ENCODE results near the gene CCDC127. TPM values are rescaled to one million over a fixed set of nuclear protein-coding genes. Genes with fewer than 3 reads are reported as not detected.

Gene CCDC127
- total RNA-seq, 2 donors from 2014 or later = 2.7 to 7.8 TPM

DNA sequence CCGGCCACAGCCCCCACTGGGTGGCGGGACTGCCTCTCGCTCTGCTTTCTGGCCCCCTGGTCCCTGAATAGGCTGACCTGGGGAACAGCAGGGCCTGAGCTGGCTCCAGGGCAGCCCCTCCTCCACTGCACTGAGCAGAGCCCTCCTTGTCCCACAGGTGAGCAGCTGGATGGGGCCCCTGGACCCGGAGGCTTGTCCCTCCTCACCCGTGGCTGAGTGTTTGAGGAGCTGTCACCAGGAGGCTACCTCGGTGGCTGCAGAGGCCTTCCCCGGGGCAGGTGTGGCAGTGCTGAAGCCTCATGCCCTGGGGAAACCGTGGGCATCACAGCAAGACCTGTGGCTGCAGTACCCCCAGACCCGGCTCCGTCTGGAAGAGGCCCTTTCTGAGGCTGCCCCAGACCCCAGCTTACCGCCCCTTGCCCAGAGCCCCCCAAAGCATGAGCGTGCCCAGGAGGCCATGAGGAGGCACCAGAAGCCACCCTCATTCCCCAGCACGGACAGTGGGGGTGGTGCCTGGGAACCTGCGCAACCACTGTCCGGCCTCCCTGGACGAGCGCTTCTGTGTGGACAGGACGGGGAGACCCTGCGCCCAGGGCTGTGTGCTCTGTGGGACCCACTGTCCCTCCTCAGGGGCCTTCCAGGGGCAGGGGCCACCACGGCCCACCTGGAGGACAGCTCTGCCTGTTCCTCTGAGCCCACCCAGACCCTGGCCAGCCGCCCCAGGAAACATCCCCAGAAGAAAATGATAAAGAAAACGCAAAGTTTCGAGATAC lies 55.2 kb downstream of the CCDC127 start:
- Histone ChIP-seq H3K27ac (no peak overlapping the region), H3K27me3 (replicated peaks; ENCODE audit: insufficient read depth) (no peaks in the 10 kb centered on the region), H3K4me1 (ENCODE audit: control insufficient read depth in 1 of 2, low read depth in 2 of 2) (no peaks in the 10 kb centered on the region), H3K36me3 (no peaks in the 10 kb centered on the region), H3K4me3 (no peak overlapping the region), H3K9me3 (no peaks in the 10 kb centered on the region)
- ATAC-seq (ENCODE audit: insufficient number of reproducible peaks, low FRiP score, low read depth) = no peak
- no peak for DNase-seq (ENCODE audit: low spot score)
- TF ChIP-seq, protein P1, sequence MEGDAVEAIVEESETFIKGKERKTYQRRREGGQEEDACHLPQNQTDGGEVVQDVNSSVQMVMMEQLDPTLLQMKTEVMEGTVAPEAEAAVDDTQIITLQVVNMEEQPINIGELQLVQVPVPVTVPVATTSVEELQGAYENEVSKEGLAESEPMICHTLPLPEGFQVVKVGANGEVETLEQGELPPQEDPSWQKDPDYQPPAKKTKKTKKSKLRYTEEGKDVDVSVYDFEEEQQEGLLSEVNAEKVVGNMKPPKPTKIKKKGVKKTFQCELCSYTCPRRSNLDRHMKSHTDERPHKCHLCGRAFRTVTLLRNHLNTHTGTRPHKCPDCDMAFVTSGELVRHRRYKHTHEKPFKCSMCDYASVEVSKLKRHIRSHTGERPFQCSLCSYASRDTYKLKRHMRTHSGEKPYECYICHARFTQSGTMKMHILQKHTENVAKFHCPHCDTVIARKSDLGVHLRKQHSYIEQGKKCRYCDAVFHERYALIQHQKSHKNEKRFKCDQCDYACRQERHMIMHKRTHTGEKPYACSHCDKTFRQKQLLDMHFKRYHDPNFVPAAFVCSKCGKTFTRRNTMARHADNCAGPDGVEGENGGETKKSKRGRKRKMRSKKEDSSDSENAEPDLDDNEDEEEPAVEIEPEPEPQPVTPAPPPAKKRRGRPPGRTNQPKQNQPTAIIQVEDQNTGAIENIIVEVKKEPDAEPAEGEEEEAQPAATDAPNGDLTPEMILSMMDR (IDR thresholded peaks at IDR 0.05) = no peak

DNA sequence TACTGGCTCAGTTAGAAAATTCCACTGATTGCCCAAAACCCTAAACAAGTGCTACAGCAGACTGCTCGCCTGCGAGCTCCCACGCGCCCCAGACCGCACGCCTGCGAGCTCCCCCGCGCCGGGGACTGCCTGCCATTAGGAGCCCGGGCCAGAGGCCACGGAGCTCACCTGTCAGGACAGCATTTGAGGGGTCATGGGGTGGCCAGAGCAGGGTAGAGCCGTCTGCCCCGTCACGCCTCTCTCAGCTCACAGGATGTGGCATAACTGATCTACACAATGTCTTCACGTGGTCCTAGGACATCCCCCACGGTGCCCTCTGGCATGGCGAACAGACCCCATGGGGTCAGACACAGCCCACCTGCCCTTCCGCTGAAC lies 55.8 kb downstream of the CCDC127 start:
- H3K9me3 ChIP-seq = no peaks in the 10 kb centered on the region
- TF ChIP-seq, protein P1 (IDR thresholded peaks at IDR 0.05) = no peak
- H3K4me1 ChIP-seq (ENCODE audit: control insufficient read depth in 1 of 2, low read depth in 2 of 2) = no peaks in the 10 kb centered on the region
- H3K27me3 ChIP-seq (replicated peaks; ENCODE audit: insufficient read depth) = no peaks in the 10 kb centered on the region
- DNase-seq (ENCODE audit: low spot score) (no peak), ATAC-seq (ENCODE audit: insufficient number of reproducible peaks, low FRiP score, low read depth) (no peak)
- no peaks in the 10 kb centered on the region for H3K36me3 ChIP-seq
- no peak overlapping the region for H3K4me3 ChIP-seq
- H3K27ac ChIP-seq = no peak overlapping the region

DNA sequence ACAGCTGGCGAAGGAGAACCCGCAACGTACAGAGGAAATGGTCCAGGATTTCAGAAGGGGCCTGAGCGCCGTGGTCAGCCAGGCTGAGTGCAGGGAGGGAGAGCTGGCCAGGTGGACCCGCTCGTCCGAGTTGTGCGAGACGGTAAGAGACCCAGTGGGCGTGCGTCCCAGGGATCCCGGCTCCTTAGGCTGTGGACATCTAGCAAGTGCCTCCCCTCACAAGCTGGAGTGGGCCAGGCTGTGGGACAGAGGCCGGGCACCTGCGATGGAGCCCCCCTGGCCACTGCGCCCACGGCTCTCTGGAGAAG lies 56.2 kb downstream of the CCDC127 start:
- Histone ChIP-seq H3K27ac (no peak overlapping the region), H3K4me3 (no peak overlapping the region), H3K9me3 (no peaks in the 10 kb centered on the region), H3K4me1 (ENCODE audit: control insufficient read depth in 1 of 2, low read depth in 2 of 2) (no peaks in the 10 kb centered on the region), H3K27me3 (replicated peaks; ENCODE audit: insufficient read depth) (no peaks in the 10 kb centered on the region), H3K36me3 (no peaks in the 10 kb centered on the region)
- TF ChIP-seq, protein P1 (IDR thresholded peaks at IDR 0.05) = no peak
- ATAC-seq (ENCODE audit: insufficient number of reproducible peaks, low FRiP score, low read depth) (no peak), DNase-seq (ENCODE audit: low spot score) (no peak)

DNA sequence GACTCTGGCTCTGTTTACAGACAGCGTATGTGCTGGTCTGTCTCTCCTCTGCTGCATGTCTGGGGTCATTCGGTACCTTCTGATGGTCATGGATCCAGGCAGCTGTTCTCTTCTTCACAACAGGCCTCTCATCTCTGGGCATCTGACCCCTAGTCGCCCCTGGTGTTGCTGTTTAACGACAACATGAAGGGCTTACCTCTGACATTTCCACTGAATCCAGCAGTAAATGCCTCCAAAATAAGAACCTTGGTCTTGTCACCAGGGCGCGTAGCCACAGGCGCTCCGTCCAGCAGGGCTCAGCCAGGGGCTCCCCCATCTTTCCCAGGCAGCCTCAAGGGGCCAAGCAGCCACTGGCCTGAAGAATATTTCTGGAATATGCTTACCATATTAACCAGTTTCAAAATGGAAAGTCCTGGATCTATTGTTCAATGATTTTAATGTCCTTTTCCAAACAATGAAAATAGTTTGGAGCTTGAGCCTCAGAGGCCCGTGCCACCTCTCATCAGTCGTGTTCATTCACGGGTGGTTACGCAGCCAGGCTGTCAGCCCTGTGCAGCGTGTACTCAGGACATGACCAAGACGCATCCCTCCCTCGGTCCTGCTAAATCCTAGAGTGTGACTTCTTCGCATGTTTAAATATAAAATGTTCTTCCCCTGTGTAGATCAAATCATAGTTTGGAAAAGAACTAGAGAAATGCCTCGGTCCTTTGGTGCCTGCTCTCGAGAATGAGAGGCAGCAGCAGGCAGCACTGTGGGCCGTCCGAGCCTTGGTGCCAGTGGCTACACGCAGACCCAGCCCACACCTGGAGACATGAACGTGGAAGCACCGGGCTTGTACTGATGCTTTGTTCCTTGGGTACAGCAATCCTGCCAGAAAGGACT lies 56.8 kb downstream of the CCDC127 start:
- Histone ChIP-seq H3K27me3 (replicated peaks; ENCODE audit: insufficient read depth) (no peaks in the 10 kb centered on the region), H3K4me3 (no peak overlapping the region), H3K4me1 (ENCODE audit: control insufficient read depth in 1 of 2, low read depth in 2 of 2) (no peaks in the 10 kb centered on the region), H3K36me3 (no peaks in the 10 kb centered on the region), H3K27ac (no peak overlapping the region), H3K9me3 (no peaks in the 10 kb centered on the region)
- TF ChIP-seq, protein P1 (IDR thresholded peaks at IDR 0.05) = no peak
- DNase-seq (ENCODE audit: low spot score) = no peak
- no peak for ATAC-seq (ENCODE audit: insufficient number of reproducible peaks, low FRiP score, low read depth)

DNA sequence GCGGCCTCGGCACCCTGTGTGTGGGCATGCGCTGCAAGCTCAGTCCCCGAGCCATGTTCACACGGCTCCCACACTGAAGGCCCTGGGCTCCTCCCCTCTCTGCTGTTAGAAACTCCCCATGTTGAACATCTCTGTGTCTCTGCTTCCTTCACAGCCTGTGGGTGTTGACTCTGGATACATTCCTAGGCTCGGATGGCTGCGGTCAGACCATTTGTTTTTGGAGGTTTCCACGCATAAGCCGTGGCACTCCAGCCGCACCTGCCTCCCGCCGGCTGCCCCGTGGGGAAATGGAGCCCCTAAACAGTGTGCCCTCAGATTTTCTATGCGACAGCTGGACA lies 57.8 kb downstream of the CCDC127 start:
- Histone ChIP-seq H3K4me3 (no peak overlapping the region), H3K36me3 (no peaks in the 10 kb centered on the region), H3K9me3 (no peaks in the 10 kb centered on the region), H3K4me1 (ENCODE audit: control insufficient read depth in 1 of 2, low read depth in 2 of 2) (no peaks in the 10 kb centered on the region), H3K27me3 (replicated peaks; ENCODE audit: insufficient read depth) (no peaks in the 10 kb centered on the region), H3K27ac (no peak overlapping the region)
- DNase-seq (ENCODE audit: low spot score) = no peak
- TF ChIP-seq, protein P1 (IDR thresholded peaks at IDR 0.05) = no peak
- ATAC-seq (ENCODE audit: insufficient number of reproducible peaks, low FRiP score, low read depth) = no peak
